IMR-90 (cell line): ENCODE measurements around the gene MRPL4. TPM values are rescaled to one million over a fixed set of nuclear protein-coding genes. Genes with fewer than 3 reads are reported as not detected.

Experiments used
- MAFK ChIP-seq: IDR thresholded peaks from 2 replicates; pipeline ENCODE4 v1.6.1; 2012; ENCODE audit warnings: low read depth, low read length, improper control_type of control experiment
- polyA plus RNA-seq, 3 experiments: library from polyadenylated mRNA; depleted of rRNA; stranded (reverse); fragments of >200 nt; gene quantifications; 2 replicates each; pipeline ENCODE4 v1.2.3, GENCODE V29; 2012; ENCODE audit warnings: low replicate concordance in 1 of 3
- total RNA-seq: library from RNA; depleted of rRNA; stranded (reverse); fragments of >200 nt; gene quantifications from 2 replicates; pipeline ENCODE4 v1.2.3, GENCODE V29; 2012
- TF ChIP-seq, protein P1 (sequence below): fragments of 150-350 bp; IDR thresholded peaks from 2 replicates; pipeline ENCODE4 v1.6.1; 2017; ENCODE audit warnings: mild to moderate bottlenecking, antibody characterized with exemption, low read length, low read depth
- TF ChIP-seq, protein P2 (sequence below): conservative IDR thresholded peaks from 2 replicates; pipeline ENCODE4 v1.5.1; 2012; ENCODE audit warnings: mild to moderate bottlenecking, low read depth, low read length, improper control_type of control experiment

Gene MRPL4
- total and polyA plus RNA-seq, 2 of the 4 experiments (the other 2 are of a cell fraction) = 32.8 to 108 TPM

GRCh38 chr19:10251792-10252694 is at the start of gene MRPL4 (continued):
- TF ChIP-seq, protein P1, sequence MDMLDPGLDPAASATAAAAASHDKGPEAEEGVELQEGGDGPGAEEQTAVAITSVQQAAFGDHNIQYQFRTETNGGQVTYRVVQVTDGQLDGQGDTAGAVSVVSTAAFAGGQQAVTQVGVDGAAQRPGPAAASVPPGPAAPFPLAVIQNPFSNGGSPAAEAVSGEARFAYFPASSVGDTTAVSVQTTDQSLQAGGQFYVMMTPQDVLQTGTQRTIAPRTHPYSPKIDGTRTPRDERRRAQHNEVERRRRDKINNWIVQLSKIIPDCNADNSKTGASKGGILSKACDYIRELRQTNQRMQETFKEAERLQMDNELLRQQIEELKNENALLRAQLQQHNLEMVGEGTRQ = no peak
- no peak for TF ChIP-seq MAFK
- TF ChIP-seq, protein P2, sequence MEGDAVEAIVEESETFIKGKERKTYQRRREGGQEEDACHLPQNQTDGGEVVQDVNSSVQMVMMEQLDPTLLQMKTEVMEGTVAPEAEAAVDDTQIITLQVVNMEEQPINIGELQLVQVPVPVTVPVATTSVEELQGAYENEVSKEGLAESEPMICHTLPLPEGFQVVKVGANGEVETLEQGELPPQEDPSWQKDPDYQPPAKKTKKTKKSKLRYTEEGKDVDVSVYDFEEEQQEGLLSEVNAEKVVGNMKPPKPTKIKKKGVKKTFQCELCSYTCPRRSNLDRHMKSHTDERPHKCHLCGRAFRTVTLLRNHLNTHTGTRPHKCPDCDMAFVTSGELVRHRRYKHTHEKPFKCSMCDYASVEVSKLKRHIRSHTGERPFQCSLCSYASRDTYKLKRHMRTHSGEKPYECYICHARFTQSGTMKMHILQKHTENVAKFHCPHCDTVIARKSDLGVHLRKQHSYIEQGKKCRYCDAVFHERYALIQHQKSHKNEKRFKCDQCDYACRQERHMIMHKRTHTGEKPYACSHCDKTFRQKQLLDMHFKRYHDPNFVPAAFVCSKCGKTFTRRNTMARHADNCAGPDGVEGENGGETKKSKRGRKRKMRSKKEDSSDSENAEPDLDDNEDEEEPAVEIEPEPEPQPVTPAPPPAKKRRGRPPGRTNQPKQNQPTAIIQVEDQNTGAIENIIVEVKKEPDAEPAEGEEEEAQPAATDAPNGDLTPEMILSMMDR = no peak
